NCI-H345 treated with DMSO at 0.1 percent for 48 hours (cell line): ENCODE data around the gene SCYL1.
A peak's percentile ranks its signal among the peaks of the same experiment; 100 is the strongest.

Source experiments
- DNase-seq: peaks from one replicate; lab custom pipeline; 2025; ENCODE audit not compliant: unreplicated experiment; lab: John Stamatoyannopoulos, UW

Gene SCYL1

GRCh38 chr11:65524741-65525545 lies at the start of gene SCYL1:
SCYL1 (plus strand) TSS chr11:65525083; CDS start chr11:65525154, 71 bp downstream.
- no peak for DNase-seq

- DNase-seq = no peak
These were observed 48.2 kb upstream of the SCYL1 start for GRCh38 chr11:65476632-65477148.

GRCh38 chr11:65477149-65477965 lies 47.5 kb upstream of the SCYL1 start:
- DNase-seq = peak; percentile 84

- no peak for DNase-seq
These were observed 46.3 kb upstream of the SCYL1 start for GRCh38 chr11:65478388-65479183.

GRCh38 chr11:65479184-65480145 lies 45.4 kb upstream of the SCYL1 start:
- DNase-seq = no peak

GRCh38 chr11:65482306-65482850 lies 42.5 kb upstream of the SCYL1 start:
- no peak for DNase-seq

- DNase-seq = no peak
These were observed 39.0 kb upstream of the SCYL1 start for GRCh38 chr11:65485920-65486219.

- no peak for DNase-seq
These were observed 38.1 kb upstream of the SCYL1 start for GRCh38 chr11:65486570-65487466.

- DNase-seq = peak; percentile 98
These were observed 37.2 kb upstream of the SCYL1 start for GRCh38 chr11:65487467-65488272.

- DNase-seq = no peak
These were observed 36.4 kb upstream of the SCYL1 start for GRCh38 chr11:65488273-65489034.

- no peak for DNase-seq
These were observed 35.7 kb upstream of the SCYL1 start for GRCh38 chr11:65489035-65489705.

GRCh38 chr11:65489706-65490320 lies 35.1 kb upstream of the SCYL1 start:
- DNase-seq = no peak

- DNase-seq = no peak
These were observed 33.8 kb upstream of the SCYL1 start for GRCh38 chr11:65491163-65491465.

- DNase-seq = peak; percentile 94
These were observed 33.1 kb upstream of the SCYL1 start for GRCh38 chr11:65491614-65492386.

- no peak for DNase-seq
These were observed 32.6 kb upstream of the SCYL1 start for GRCh38 chr11:65492387-65492636.
